GM12872 (cell line): ENCODE measurements around the gene HDAC4.

Experiments
- TF ChIP-seq, protein P1 (sequence below): IDR thresholded peaks from 3 replicates; pipeline ENCODE4 v1.5.1; 2011; ENCODE audit warnings: low read depth, mild to moderate bottlenecking, low read length, moderate library complexity; ENCODE audit not compliant: insufficient read depth

Gene HDAC4

DNA sequence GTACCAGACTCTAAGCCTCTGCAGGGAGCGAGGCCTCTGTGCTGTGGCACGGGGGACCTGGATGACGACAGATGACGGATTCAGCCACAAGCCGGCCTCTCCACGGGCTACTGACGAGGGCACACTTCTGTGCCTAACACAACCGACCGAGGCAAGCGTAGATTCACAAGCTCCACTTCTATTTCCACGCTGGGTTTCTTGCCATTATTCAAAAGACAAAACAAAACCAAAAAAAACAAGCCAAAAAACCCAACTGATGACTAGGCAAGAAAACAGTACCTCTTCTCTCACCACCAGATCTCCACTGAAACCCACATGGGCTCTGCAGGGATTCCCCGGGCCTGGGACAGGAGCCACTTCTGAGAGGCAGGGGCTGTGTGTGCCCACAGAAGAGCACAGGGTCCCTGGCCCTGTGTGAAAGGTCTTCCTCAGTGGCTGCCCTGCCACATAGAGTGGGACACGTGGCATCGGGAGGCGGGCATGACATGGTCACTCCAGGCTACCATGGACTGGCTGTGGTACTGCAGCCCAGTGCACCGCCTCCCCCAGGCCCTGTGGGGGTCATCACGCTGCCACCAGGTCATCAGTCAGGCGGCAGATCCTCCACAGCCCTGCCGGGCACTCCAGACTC is 254.7 kb downstream of the HDAC4 start:
- TF ChIP-seq, protein P1, sequence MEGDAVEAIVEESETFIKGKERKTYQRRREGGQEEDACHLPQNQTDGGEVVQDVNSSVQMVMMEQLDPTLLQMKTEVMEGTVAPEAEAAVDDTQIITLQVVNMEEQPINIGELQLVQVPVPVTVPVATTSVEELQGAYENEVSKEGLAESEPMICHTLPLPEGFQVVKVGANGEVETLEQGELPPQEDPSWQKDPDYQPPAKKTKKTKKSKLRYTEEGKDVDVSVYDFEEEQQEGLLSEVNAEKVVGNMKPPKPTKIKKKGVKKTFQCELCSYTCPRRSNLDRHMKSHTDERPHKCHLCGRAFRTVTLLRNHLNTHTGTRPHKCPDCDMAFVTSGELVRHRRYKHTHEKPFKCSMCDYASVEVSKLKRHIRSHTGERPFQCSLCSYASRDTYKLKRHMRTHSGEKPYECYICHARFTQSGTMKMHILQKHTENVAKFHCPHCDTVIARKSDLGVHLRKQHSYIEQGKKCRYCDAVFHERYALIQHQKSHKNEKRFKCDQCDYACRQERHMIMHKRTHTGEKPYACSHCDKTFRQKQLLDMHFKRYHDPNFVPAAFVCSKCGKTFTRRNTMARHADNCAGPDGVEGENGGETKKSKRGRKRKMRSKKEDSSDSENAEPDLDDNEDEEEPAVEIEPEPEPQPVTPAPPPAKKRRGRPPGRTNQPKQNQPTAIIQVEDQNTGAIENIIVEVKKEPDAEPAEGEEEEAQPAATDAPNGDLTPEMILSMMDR, result no peak

DNA sequence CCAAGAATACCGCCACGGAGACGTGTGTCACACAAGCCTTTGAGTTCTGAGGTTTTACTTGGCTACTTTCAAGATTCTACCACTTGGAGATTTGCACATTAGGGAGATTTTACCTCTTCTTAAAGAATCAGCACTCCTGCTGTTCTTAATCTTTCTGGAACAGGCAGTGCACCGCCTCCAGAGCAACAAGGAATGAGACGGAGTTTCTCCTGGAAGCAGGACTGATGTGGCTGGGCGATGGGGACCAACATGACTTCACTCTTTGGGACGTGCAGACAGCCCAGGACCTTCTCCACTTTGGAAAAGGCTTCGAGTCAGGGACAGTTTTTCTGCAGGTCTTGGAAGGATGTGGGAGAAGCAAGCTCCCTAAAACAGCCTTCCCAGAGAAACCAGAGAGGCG is 255.2 kb downstream of the HDAC4 start:
- TF ChIP-seq, protein P1, result no peak

DNA sequence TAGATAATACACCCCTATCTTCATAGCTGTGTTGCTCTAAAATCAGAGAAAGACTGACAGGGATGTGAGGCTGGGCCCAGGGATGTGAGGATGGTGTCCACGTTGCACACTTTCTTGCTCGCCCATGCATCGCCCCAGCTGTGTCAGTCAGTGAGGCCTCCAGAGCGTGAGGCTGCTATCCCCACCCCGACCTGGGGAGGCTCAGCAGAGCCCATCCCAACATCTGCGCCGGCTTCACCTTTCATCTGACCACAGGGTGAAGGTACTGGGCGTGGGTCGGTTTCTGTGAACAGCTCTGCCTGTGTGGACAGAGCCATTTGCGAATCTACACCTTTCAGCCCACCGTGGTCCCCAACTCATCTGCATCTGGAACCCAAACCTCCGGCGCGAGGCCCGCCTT is 255.7 kb downstream of the HDAC4 start:
- TF ChIP-seq, protein P1, result no peak

DNA sequence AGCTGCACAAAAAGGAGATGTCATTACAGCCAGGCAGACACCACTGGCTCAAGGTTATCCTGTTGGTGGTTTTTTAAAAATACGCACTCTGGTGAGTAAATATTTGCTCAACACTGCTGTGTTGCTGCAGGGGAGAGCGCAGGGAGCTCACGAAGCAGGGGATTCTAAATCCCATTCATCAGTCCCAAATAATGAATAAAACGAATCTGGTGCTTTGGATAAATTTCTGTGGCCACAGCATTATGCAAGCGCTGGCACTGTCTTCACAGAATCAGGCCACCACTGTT is 256.2 kb downstream of the HDAC4 start:
- TF ChIP-seq, protein P1, result no peak

DNA sequence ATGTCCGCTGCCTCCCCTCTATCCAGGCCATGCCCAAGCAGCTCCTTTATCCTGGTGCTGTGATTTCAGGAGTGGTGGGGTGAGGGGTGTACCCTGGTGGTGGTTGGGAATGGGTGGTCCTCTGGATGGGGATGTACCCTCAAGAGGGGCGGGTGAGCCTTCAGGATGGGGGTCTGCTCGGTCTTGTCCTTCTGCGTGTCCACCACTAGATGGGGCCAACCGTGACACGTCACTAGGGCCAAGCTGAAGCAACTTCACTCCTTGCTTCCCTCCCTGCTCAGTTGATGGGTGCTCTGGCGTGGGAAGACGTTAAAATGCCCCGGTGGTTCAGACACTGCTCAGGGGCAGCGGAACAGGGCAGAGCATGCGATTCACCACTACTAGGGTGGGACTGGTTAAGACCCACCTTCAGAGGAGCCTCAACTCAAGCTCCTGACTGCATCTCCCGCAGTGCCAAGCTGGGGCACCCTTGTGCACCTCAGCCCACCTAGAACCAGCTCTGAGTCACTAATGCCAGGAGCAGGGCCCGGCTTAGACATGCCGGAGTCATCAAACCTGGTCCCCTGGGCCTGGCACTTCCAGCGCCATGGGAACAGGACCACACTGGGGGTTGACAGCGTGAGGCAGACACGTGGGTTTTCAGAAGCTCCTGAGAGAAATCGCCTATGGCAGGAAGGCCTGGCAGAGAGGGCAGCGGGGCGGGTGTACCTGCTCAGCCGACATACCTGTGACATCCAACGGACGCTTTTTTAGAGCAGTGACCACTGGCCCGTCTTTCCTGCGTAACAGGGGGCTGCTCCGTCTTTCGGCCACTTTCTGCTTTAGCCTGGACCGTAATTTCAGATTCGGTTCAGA is 256.7 kb downstream of the HDAC4 start:
- TF ChIP-seq, protein P1, result peak; percentile 82

DNA sequence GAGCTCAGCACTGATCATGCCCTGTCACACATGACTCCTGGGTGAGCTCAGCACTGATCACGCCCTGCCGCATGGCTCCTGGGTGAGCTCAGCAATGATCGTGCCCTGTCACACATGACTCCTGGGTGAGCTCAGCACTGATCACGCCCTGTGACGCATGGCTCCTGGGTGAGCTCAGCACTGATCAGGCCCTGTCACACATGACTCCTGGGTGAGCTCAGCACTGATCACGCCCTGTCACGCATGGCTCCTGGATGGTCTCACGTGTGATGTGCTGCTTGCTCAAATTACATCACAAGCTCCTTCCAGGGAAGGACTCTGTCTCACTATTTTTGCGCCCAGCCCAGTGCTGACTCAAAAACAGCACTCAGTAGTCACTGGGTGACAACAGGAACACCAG is 258.0 kb downstream of the HDAC4 start:
- TF ChIP-seq, protein P1, result no peak

DNA sequence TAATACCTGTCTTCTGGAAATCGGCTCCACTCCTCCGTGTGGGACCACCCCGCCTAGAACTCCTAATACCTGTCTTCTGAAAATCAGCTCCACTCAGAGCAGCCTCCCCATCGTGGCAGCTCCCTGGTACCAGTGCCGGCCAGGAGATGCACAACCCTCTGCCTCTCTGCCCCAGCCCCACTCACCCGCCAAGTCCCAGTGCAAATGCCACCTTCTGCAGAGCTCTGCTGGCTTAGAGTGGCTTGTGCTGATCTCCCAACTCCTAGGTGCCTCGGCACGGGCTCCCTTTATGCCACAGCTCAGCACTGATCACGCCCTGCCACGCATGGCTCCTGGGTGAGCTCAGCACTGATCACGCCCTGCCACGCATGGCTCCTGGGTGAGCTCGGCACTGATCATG is 258.5 kb downstream of the HDAC4 start:
- TF ChIP-seq, protein P1, result no peak
